Mucosa of rectum (tissue), 2 donors: ENCODE results near the gene TSEN34.
"Not testable (repeated sequence)": the region's sequence is repeated elsewhere in the genome, so short reads cannot be mapped to it uniquely, and the experiment has no call there.

Experiments
- H3K27ac ChIP-seq, 2 donors: one replicate each; pipeline ENCODE4 v1.7.0; 2013; ENCODE audit warnings: inconsistent platforms in 2 of 2, low read depth in 2 of 2, low read length in 2 of 2
- H3K27me3 ChIP-seq, 2 donors: one replicate each; pipeline ENCODE4 v1.7.0; 2013; ENCODE audit warnings: low read length in 2 of 2; ENCODE audit not compliant: control insufficient read depth in 2 of 2, insufficient read depth in 2 of 2
- H3K36me3 ChIP-seq, 2 donors: one replicate each; pipeline ENCODE4 v1.7.0; 2013; ENCODE audit warnings: low read length in 2 of 2; ENCODE audit not compliant: control insufficient read depth in 2 of 2, insufficient read depth in 2 of 2
- H3K4me1 ChIP-seq, 2 donors: one replicate each; pipeline ENCODE4 v1.7.0; 2013; ENCODE audit warnings: low read length in 2 of 2, mild to moderate bottlenecking in 1 of 2; ENCODE audit not compliant: control insufficient read depth in 2 of 2, insufficient read depth in 2 of 2
- H3K4me3 ChIP-seq, 2 donors: one replicate each; pipeline ENCODE4 v1.7.0; 2013; ENCODE audit warnings: low read length in 2 of 2
- H3K9ac ChIP-seq, 2 donors: one replicate each; pipeline ENCODE4 v1.7.0; 2013; ENCODE audit warnings: low read length in 2 of 2, low read depth in 1 of 2, mild to moderate bottlenecking in 1 of 2
- H3K9me3 ChIP-seq, 2 donors: one replicate each; pipeline ENCODE4 v1.7.0; 2013; ENCODE audit warnings: low read length in 2 of 2; ENCODE audit not compliant: control insufficient read depth in 2 of 2
- donor health status: healthy.
- donor health status: Normal muscosa, but diverticular disease.

The TSEN34 gene

DNA sequence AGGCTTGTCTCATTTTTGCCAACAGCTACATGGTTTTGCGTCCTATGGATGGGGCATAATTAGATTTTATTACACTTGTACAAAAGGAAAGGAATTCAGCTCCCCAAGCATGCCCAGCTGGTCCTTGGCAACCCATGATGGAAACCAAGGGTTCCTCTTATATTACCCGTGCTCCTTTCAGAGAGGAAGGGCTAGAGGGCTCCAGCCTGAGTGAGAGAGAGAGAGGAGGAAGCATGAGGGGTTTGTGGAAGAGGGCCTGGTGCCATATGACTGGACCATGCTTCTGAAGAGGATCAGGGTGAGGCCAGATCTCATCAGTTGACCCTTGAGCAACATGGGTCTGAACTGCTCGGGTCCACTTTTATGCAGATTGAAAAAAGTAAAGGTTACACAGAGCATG is 6.0 kb downstream of the TSEN34 start:
- Histone ChIP-seq H3K27me3 (no peaks in the 10 kb centered on the region), H3K4me3 (no peak overlapping the region), H3K4me1 (peaks cover 10 to 14% of the 10 kb centered on the region in 2 donors), H3K9me3 (no peaks in the 10 kb centered on the region), H3K27ac (no peak overlapping the region), H3K9ac (no peak overlapping the region), H3K36me3 (peaks cover 12 to 29% of the 10 kb centered on the region in 2 donors)

DNA sequence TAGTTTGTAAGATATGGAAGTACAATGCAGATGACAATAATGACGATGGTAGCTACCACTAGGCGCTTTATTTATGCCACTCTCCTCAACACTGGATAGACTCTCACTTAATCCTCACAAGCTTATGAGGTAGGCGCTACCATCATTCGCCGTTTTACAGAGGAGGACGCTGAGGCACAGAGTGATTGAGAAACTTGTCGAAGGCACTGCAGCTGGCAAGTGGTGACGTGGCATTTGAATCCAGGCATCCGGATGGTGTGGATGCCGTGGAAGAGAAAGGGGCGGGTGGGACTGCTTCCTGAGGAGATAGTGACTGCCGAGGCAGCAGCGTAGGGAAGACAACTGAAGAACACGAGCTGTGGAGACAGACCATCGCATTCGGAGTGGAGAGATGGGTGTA is 8.3 kb downstream of the TSEN34 start:
- peaks cover 21 to 23% of the 10 kb centered on the region in 2 donors for H3K4me1 ChIP-seq
- H3K27me3 ChIP-seq: no peaks in the 10 kb centered on the region
- H3K9ac ChIP-seq: no peak overlapping the region
- no peak overlapping the region for H3K4me3 ChIP-seq
- no peaks in the 10 kb centered on the region for H3K9me3 ChIP-seq
- no peak overlapping the region for H3K27ac ChIP-seq
- H3K36me3 ChIP-seq: peaks cover 12 to 30% of the 10 kb centered on the region in 2 donors

- no peaks in the 10 kb centered on the region for H3K9me3 ChIP-seq
- peak overlapping the region; percentile 92 for H3K4me3 ChIP-seq
- peak overlapping the region; percentile 96 to 97 for H3K27ac ChIP-seq
- H3K27me3 ChIP-seq: no peaks in the 10 kb centered on the region
- H3K9ac ChIP-seq: peak overlapping the region; percentile 85 to 95
- H3K4me1 ChIP-seq: peaks cover 26 to 33% of the 10 kb centered on the region in 2 donors
- H3K36me3 ChIP-seq: peaks cover 24 to 46% of the 10 kb centered on the region in 2 donors
These were observed 10.1 kb downstream of the TSEN34 start for GRCh38 chr19:54201172-54201701.

DNA sequence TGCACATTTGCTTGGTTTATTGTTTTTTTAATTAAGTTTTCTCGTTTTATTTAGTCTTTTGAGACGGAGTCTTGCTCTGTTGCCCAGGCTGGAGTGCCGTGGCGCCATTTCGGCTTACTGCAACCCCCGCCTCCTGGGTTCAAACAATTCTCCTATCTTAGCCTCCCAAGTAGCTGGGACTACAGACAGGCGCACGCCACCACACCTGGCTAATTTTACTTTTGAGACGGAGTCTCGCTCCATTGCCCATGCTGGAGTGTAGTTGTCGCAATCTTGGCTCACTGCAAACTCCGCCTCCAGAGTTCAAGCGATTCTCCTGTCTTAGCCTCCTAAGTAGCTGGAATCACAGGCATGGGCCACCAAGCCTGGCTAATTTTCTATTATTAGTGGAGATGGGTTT is 10.9 kb downstream of the TSEN34 start:
- Histone ChIP-seq H3K36me3 (peaks cover 31 to 53% of the 10 kb centered on the region in 2 donors), H3K9me3 (no peaks in the 10 kb centered on the region), H3K4me3 (peak overlapping the region; percentile 92), H3K27me3 (no peaks in the 10 kb centered on the region), H3K4me1 (peaks cover 28 to 40% of the 10 kb centered on the region in 2 donors), H3K9ac (peak overlapping the region; percentile 85 to 95), H3K27ac (no peak overlapping the region)

GRCh38 chr19:54203151-54203611 is 12.1 kb downstream of the TSEN34 start:
- peak overlapping the region; percentile 14 to 23 for H3K9ac ChIP-seq
- H3K4me1 ChIP-seq: peaks cover 30 to 50% of the 10 kb centered on the region in 2 donors

DNA sequence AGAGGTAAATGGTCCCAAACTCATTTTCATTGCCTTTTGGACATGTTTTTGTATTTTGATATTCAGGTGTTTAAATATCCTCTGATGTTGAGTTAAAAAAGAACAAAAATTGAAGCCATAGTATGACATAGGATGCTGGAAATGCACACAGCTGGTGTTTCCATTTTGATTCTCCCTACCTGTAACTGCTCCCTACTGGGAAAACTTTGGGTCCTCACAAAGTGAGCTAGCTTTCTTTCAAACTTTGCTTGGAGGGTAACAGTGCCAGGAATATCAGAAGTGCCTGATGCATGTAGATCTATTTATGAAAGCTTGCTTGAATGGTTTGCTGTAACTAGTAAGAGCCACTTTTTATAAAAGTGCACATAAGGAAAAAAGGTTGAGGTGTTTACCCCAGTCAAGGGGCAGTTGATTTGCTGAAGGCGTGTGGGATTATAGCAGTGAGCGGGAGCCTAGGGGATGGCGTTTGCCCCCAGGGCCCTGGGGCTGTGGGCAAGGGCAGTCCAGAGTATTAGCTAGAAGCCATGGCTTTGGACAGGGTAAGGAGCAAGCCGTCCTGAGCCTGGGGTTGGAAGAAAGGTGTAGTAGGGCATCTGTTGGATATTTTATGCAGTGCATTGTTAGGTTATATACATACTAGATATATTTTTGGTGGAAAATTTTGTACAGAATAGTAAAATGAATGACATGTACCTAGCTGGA is 13.8 kb downstream of the TSEN34 start:
- H3K9ac ChIP-seq: peak overlapping the region in 1 of 2 donors; percentile 34

More at GRCh38 chr19:54203151-54203611, 12.1 kb downstream of the TSEN34 start:
- H3K36me3 ChIP-seq: peaks cover 38 to 63% of the 10 kb centered on the region in 2 donors
- H3K27ac ChIP-seq: no peak overlapping the region
- no peaks in the 10 kb centered on the region for H3K27me3 ChIP-seq
- no peaks in the 10 kb centered on the region for H3K9me3 ChIP-seq
- peak overlapping the region in 1 of 2 donors; percentile 92 for H3K4me3 ChIP-seq

DNA sequence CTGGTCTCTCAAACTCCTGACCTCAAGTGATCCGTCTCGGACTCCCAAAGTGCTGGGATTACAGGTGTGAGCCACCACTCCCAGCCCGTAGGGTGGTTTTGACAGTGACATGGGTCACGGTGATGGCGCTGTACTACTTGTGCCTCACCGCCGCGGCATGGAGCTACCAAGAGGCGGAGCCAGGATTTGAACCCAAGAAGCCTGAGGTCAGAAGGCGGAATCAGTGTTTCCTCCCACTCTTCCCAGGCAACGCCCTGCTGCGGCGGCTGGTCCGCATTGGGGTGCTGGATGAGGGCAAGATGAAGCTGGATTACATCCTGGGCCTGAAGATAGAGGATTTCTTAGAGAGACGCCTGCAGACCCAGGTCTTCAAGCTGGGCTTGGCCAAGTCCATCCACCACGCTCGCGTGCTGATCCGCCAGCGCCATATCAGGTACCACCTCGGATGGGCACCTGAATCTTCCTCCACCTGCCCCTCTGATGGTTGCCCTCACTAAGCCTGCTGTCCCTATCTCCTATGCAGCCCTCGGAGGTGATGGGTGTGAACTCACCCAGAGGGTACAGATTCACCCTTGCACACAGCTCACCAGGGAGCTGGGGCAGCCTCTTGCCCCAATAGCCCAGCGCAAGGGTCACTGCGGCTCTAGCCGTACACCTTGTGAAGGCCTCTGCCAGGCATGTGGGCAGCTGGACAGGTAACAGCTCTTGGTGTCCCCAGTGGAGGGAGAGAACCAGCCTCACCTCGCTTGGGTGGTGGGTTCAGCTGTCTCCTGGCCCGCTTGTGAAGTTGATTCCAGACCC is 15.1 kb downstream of the TSEN34 start:
- peaks cover 38 to 66% of the 10 kb centered on the region in 2 donors for H3K36me3 ChIP-seq
- H3K9ac ChIP-seq: no peak overlapping the region

More for the DNA sequence above, 13.8 kb downstream of the TSEN34 start:
- H3K4me1 ChIP-seq: peaks cover 45 to 68% of the 10 kb centered on the region in 2 donors
- H3K9me3 ChIP-seq: no peaks in the 10 kb centered on the region
- peaks cover 38 to 67% of the 10 kb centered on the region in 2 donors for H3K36me3 ChIP-seq
- no peaks in the 10 kb centered on the region for H3K27me3 ChIP-seq
- no peak overlapping the region for H3K4me3 ChIP-seq
- no peak overlapping the region for H3K27ac ChIP-seq

GRCh38 chr19:54206831-54207177 is 15.7 kb downstream of the TSEN34 start:
- H3K27me3 ChIP-seq: no peaks in the 10 kb centered on the region
- H3K9ac ChIP-seq: no peak overlapping the region
- H3K27ac ChIP-seq: peak overlapping the region; percentile 24 to 67
- no peak overlapping the region for H3K4me3 ChIP-seq
- H3K36me3 ChIP-seq: peaks cover 38 to 60% of the 10 kb centered on the region in 2 donors
- H3K9me3 ChIP-seq: no peaks in the 10 kb centered on the region
- H3K4me1 ChIP-seq: peaks cover 53 to 79% of the 10 kb centered on the region in 2 donors

More for the DNA sequence above, 15.1 kb downstream of the TSEN34 start:
- peaks cover 53 to 79% of the 10 kb centered on the region in 2 donors for H3K4me1 ChIP-seq
- no peaks in the 10 kb centered on the region for H3K27me3 ChIP-seq
- peak overlapping the region; percentile 3 to 67 for H3K27ac ChIP-seq
- no peaks in the 10 kb centered on the region for H3K9me3 ChIP-seq
- H3K4me3 ChIP-seq: no peak overlapping the region

GRCh38 chr19:54207193-54207592 is 16.1 kb downstream of the TSEN34 start:
- not testable (repeated sequence) for H3K9ac ChIP-seq, H3K9me3 ChIP-seq, H3K27me3 ChIP-seq, H3K4me3 ChIP-seq
- peak overlapping the region; percentile 24 to 67 for H3K27ac ChIP-seq
- H3K36me3 ChIP-seq: peaks cover 38 to 57% of the 10 kb centered on the region in 2 donors
- H3K4me1 ChIP-seq: peaks cover 49 to 75% of the 10 kb centered on the region in 2 donors

- Histone ChIP-seq H3K36me3 (peaks cover 35 to 53% of the 10 kb centered on the region in 2 donors), H3K9ac (no peak overlapping the region), H3K27me3 (no peaks in the 10 kb centered on the region), H3K9me3 (no peaks in the 10 kb centered on the region), H3K4me3 (no peak overlapping the region), H3K27ac (peak overlapping the region; percentile 67 to 73), H3K4me1 (peaks cover 44 to 70% of the 10 kb centered on the region in 2 donors)
These were observed 16.5 kb downstream of the TSEN34 start for GRCh38 chr19:54207676-54207982.
